NB4 (cell line): Measurements from ENCODE around the gene CGREF1.

Experiments
- DNase-seq: peaks from one replicate; pipeline ENCODE4 v3.0.0; 2010; ENCODE audit warnings: low read depth
- H3K4me3 ChIP-seq: one replicate; pipeline ENCODE4 v1.5.1; 2011; ENCODE audit warnings: mild to moderate bottlenecking, low read depth, low read length, moderate library complexity
- MYC ChIP-seq: IDR thresholded peaks from 2 replicates; pipeline ENCODE4 v1.6.1; 2011; ENCODE audit warnings: low read depth, low read length
- POLR2A ChIP-seq: IDR thresholded peaks from 2 replicates; pipeline ENCODE4 v1.6.1; 2011; ENCODE audit warnings: mild to moderate bottlenecking; ENCODE audit not compliant: insufficient read length; ENCODE audit errors: extremely low read depth
- TF ChIP-seq, protein P1 (sequence below): IDR thresholded peaks from 2 replicates; pipeline ENCODE4 v1.6.1; 2011; ENCODE audit warnings: low read depth, low read length
- TF ChIP-seq, protein P2 (sequence below): IDR thresholded peaks from one replicate; pipeline ENCODE4 v1.5.1; 2012; ENCODE audit warnings: low read depth, low read length

CGREF1 gene

DNA sequence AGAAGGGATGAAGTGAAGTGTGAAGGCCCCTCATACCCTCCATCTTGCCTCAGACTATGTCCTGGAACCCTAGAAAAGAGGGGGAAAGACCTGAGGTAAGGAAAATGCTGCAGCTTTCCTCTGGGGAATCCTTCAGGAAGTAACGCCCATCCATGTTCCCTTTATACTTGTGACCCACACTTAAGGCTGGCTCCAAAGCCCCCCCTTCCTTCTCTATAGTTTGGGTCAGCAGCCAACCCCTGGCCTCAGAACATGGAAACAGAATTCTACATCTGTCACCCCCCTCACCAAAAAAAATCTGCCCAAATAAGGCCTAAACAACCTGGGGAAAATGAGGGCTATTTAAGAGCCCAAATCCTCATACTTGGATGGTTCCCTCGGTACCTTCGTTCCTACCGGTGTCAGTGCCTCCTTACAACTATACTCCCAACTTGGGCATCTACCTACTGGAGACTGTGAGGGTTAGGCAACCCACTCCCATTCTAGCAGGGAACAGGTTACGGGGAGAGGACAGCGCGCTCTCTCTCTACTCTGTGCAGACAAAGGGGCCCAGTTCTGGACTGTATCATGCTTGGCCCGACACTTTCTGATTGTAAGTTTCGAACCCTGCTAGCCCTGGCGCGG is 48.2 kb downstream of the CGREF1 start:
- DNase-seq: no peak
- H3K4me3 ChIP-seq: peak overlapping the region; percentile 88
- TF ChIP-seq POLR2A: no peak
- TF ChIP-seq MYC: no peak
- TF ChIP-seq, protein P1, sequence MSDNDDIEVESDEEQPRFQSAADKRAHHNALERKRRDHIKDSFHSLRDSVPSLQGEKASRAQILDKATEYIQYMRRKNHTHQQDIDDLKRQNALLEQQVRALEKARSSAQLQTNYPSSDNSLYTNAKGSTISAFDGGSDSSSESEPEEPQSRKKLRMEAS: no peak
- TF ChIP-seq, protein P2, sequence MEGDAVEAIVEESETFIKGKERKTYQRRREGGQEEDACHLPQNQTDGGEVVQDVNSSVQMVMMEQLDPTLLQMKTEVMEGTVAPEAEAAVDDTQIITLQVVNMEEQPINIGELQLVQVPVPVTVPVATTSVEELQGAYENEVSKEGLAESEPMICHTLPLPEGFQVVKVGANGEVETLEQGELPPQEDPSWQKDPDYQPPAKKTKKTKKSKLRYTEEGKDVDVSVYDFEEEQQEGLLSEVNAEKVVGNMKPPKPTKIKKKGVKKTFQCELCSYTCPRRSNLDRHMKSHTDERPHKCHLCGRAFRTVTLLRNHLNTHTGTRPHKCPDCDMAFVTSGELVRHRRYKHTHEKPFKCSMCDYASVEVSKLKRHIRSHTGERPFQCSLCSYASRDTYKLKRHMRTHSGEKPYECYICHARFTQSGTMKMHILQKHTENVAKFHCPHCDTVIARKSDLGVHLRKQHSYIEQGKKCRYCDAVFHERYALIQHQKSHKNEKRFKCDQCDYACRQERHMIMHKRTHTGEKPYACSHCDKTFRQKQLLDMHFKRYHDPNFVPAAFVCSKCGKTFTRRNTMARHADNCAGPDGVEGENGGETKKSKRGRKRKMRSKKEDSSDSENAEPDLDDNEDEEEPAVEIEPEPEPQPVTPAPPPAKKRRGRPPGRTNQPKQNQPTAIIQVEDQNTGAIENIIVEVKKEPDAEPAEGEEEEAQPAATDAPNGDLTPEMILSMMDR: no peak

DNA sequence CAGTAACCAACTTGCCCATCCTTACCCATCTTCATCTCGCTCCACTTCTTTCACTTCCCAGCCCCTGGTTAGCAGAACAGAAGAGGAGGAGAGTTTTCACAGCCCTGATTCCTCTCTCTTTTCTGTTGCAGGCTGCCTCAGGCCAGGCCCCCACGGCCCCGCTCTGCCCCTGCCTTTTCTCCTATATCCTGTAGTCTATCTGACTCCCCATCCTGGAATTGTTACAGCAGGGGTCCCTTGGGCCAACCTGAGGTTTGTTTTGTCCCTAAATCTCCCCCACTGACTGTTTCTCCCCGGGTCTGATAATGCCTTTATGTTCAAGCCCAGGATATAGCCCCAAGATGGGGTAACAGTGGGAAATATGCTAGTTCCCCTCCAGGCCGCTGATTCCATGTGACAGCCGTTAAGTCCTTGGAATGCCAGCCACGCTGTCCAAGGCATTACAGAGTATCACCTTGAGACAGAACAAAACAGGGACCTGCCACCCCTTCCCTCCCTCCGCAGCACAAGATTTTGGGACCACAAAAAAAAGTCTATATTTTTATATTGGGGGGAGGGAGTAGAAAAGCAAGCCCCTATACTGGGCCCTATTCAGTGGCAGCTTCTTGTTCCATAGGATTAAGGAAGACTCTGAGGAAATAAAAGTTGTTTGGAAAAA is 48.8 kb downstream of the CGREF1 start:
- peak overlapping the region; percentile 88 for H3K4me3 ChIP-seq
- no peak for DNase-seq
- TF ChIP-seq POLR2A (no peak), MYC (no peak)
- TF ChIP-seq, protein P2: no peak
- TF ChIP-seq, protein P1: no peak

DNA sequence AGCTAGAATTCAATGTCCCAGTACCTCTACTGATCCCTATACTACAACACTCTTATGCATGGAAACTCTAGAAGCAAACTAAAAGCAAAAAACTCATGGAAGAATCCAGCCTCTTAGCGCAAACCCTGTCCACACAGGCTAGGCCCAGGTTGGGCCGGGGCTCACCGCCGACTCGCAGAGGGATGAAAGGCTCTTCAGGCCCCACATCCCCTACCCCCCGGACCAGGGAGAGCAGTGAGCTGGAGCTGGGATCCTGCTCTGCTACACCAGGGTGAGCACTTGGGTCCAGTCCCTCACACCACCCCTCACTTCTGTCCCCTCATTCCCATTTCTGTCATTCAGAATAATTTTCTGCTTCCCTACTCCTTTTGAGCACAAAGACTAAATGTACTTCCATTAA is 49.5 kb downstream of the CGREF1 start:
- TF ChIP-seq, protein P1: no peak
- no peak for TF ChIP-seq MYC
- TF ChIP-seq, protein P2: no peak
- TF ChIP-seq POLR2A: no peak
- peak overlapping the region; percentile 88 for H3K4me3 ChIP-seq
- no peak for DNase-seq

DNA sequence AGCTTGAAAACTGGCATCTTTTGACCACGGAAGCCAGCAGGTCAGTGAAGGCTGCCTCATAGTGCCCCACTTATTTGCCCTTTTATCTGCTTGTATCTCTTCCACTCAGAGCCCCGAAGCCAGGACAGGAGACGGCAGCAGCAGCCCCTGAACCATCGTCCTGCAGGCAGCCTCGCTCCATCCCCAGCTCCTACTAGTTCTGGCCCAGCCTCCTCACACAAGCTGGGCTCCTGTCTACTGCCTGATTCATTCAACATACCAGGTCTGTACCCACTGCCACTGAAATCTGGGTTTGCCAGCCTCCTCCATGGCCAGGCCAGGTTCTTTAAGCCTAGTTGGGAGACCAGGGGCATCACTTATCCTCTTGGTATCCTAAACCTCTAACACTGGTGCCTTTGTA is 51.5 kb downstream of the CGREF1 start:
- no peak overlapping the region for H3K4me3 ChIP-seq
- TF ChIP-seq MYC (no peak), POLR2A (no peak)
- TF ChIP-seq, protein P2: no peak
- TF ChIP-seq, protein P1: no peak

DNA sequence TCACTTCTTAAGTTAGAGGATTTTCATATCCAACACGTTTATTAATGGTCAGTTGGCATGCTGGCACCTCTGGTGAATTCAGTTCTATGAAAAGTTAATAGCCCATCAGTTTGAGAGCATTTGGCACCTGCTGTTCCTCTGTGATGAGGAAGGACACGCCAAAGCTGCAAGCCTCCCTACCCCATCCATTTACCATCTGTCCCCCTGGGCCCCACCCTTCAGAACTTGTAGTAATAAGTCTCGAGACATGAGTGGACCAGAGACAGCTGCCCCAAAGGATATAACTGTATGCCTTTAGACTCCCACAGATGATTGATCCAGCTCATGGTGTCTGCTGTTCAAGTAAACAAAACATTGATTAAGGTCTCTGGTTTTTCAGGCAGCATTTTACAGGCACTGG is 53.8 kb downstream of the CGREF1 start:
- no peak for DNase-seq
- TF ChIP-seq POLR2A: no peak
- TF ChIP-seq, protein P1: no peak
- TF ChIP-seq, protein P2: no peak
- TF ChIP-seq MYC: no peak
- no peak overlapping the region for H3K4me3 ChIP-seq

More for the DNA sequence above, 51.5 kb downstream of the CGREF1 start:
- no peak for DNase-seq
